Lower lobe of right lung (tissue), 2 donors: ENCODE results near the gene KIAA0753. TPM values are rescaled to one million over a fixed set of nuclear protein-coding genes. Genes with fewer than 3 reads are reported as not detected.
A peak's percentile ranks its signal among the peaks of the same experiment; 100 is the strongest.
"Not testable (repeated sequence)": the region's sequence is repeated elsewhere in the genome, so short reads cannot be mapped to it uniquely, and the experiment has no call there.

Experiments
- ATAC-seq, 2 donors: fragments of 200-7000 bp; cut with Tn5 transposase; one replicate each; pipeline ENCODE4 v1.9.1; 2020 to 2022; ENCODE audit warnings: mild to moderate bottlenecking in 2 of 2, moderate library complexity in 2 of 2
- DNase-seq: peaks from one replicate; pipeline ENCODE4 v3.0.0-alpha.2; 2020
- H3K27ac ChIP-seq: fragments of 200-600 bp; one replicate; pipeline ENCODE4 v1.8.0; 2022
- H3K27me3 ChIP-seq: fragments of 200-600 bp; one replicate; pipeline ENCODE4 v1.8.0; 2022; ENCODE audit warnings: low read depth
- H3K36me3 ChIP-seq: fragments of 200-600 bp; one replicate; pipeline ENCODE4 v1.8.0; 2022; ENCODE audit warnings: mild to moderate bottlenecking
- H3K4me1 ChIP-seq: fragments of 200-600 bp; one replicate; pipeline ENCODE4 v1.8.0; 2022
- H3K4me3 ChIP-seq: fragments of 200-600 bp; one replicate; pipeline ENCODE4 v1.8.0; 2022; ENCODE audit warnings: mild to moderate bottlenecking
- H3K9me3 ChIP-seq: fragments of 200-600 bp; one replicate; pipeline ENCODE4 v1.8.0; 2022
- intact Hi-C: fragments of 100-400 bp; cut with DNase I; formaldehyde crosslinking; loops from one replicate; pipeline ENCODE4 v1.11.0; 2022
- total RNA-seq: library from RNA; stranded (reverse); fragmentation: NEBNext Ultra II Directional; extraction: Animal tissue kit (Norgen Biotek cat#: 25700); gene quantifications from one replicate; pipeline ENCODE4 v1.2.1, GENCODE V29; 2021
- TF ChIP-seq, protein P1 (sequence below): fragments of 200-600 bp; IDR thresholded peaks from one replicate; pipeline ENCODE4 v1.8.0; 2022; ENCODE audit warnings: antibody characterized with exemption, mild to moderate bottlenecking
- donor health status: DM: no; HTN: yes; CAD: no; lungs with severe emphysema.

The KIAA0753 gene
- total RNA-seq, 1 donor from 2014 or later = 20.0 TPM

DNA sequence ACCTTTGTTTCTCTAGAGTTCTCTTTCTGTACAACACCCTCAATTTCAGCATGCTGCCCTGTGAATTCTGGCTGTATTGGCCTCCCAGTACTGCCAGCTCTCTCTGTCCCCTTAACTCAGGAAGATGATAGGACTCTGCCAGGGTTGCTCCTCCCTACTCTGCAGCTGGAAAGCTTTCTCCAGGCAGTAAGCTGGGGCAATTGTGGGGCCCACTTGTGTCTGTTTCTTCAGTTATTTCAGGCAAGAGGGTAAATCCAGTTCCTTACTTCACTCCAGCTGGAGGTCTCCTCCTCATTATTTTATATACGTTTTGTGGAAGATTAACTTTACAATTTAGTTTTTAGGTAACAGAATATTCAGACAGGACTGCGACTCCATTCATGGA lies 20.9 kb upstream of the KIAA0753 start:
- intact Hi-C loops = no loop called here
- H3K36me3 ChIP-seq = no peaks in the 10 kb centered on the region
- ATAC-seq (no peak), DNase-seq (no peak)
- peaks cover 14% of the 10 kb centered on the region for H3K27me3 ChIP-seq
- no peaks in the 10 kb centered on the region for H3K4me1 ChIP-seq
- TF ChIP-seq, protein P1, sequence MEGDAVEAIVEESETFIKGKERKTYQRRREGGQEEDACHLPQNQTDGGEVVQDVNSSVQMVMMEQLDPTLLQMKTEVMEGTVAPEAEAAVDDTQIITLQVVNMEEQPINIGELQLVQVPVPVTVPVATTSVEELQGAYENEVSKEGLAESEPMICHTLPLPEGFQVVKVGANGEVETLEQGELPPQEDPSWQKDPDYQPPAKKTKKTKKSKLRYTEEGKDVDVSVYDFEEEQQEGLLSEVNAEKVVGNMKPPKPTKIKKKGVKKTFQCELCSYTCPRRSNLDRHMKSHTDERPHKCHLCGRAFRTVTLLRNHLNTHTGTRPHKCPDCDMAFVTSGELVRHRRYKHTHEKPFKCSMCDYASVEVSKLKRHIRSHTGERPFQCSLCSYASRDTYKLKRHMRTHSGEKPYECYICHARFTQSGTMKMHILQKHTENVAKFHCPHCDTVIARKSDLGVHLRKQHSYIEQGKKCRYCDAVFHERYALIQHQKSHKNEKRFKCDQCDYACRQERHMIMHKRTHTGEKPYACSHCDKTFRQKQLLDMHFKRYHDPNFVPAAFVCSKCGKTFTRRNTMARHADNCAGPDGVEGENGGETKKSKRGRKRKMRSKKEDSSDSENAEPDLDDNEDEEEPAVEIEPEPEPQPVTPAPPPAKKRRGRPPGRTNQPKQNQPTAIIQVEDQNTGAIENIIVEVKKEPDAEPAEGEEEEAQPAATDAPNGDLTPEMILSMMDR = no peak
- no peak overlapping the region for H3K4me3 ChIP-seq
- H3K9me3 ChIP-seq = no peaks in the 10 kb centered on the region
- no peak overlapping the region for H3K27ac ChIP-seq

DNA sequence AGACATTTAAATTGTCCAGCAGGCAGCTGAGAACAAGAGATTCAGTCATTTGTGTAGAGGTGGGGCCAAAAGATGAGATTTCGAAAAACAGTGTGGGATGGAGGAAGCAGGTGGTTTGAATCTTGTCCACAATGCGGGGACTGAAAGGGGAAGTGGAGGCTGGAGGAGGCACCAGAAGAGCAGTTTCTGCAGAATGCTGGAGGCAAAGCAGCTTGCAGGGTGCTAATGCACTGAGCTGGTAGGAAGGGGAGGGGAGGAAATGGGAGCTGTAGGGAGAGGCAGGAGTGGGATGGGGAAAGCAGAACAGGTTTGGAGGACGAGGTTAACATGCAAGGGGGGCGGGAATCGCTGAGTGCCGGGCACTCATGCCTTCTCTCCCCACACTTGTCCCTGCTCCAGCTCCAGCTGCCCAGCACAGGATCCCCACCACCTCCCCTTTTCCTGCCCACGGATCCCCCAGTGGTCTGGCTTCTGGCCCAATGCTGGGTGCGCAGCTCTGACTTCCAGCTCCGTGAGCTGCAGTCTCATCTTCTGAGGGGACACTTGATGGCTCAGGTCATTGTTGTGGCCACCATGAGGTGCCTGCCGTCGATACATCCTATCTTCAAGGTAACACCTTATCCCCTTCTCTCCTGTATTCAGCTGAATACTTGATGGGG lies 20.4 kb upstream of the KIAA0753 start:
- peaks cover 14% of the 10 kb centered on the region for H3K27me3 ChIP-seq
- H3K9me3 ChIP-seq = no peaks in the 10 kb centered on the region
- TF ChIP-seq, protein P1 = no peak
- H3K4me1 ChIP-seq = no peaks in the 10 kb centered on the region
- H3K36me3 ChIP-seq = no peaks in the 10 kb centered on the region
- no peak overlapping the region for H3K27ac ChIP-seq
- DNase-seq = no peak
- peak; percentile 51 to 62 for ATAC-seq
- intact Hi-C loops = no loop called here
- H3K4me3 ChIP-seq = no peak overlapping the region

DNA sequence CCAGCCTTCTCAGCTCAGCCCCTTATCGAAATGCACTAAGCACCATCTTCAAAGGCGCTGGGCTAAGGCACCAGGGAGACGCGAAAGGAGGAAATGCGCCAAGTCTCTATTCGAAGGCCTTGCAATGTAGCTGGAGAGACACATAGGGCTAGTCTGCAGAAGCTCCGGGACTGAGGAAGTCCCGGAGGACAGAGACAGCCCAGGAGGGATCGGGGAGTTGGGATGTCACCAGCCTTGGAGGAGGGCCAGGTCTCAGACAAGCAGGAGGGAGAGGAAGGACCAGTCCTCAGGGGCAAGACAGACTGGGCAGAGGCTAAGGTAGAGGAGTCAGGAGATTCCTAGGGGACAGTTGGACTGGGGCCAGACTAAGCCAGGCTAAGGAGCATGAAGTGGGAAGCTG lies 19.6 kb upstream of the KIAA0753 start:
- H3K4me3 ChIP-seq = no peak overlapping the region
- DNase-seq (no peak), ATAC-seq (peak; percentile 4 to 25)
- H3K36me3 ChIP-seq = no peaks in the 10 kb centered on the region
- no peak overlapping the region for H3K27ac ChIP-seq
- H3K4me1 ChIP-seq = no peaks in the 10 kb centered on the region
- TF ChIP-seq, protein P1 = no peak
- intact Hi-C loops = no loop called here
- peaks cover 17% of the 10 kb centered on the region for H3K27me3 ChIP-seq
- H3K9me3 ChIP-seq = no peaks in the 10 kb centered on the region

DNA sequence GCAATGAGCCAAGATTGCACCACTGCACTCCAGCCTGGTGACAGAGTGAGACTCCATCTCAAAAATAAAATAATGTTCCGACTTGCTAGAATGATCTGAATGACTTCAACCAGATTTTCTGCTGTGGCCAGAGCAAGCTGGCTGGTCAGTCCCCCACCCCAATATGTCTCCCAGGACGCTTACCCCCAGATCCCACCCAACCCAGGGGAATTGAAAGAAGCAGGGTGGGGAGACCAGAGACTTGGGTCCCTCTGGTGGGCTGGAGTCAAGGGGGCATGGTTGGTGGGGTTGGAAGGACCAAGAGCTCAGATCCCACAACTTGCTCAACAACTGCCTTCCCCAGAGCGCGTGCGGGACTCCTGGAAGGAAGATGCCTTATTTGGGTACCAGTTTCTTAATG lies 17.9 kb upstream of the KIAA0753 start:
- ATAC-seq, H3K4me1 ChIP-seq, H3K27ac ChIP-seq, H3K9me3 ChIP-seq, H3K4me3 ChIP-seq, DNase-seq, H3K36me3 ChIP-seq, intact Hi-C loops: not testable (repeated sequence)
- peaks cover 34% of the 10 kb centered on the region for H3K27me3 ChIP-seq

DNA sequence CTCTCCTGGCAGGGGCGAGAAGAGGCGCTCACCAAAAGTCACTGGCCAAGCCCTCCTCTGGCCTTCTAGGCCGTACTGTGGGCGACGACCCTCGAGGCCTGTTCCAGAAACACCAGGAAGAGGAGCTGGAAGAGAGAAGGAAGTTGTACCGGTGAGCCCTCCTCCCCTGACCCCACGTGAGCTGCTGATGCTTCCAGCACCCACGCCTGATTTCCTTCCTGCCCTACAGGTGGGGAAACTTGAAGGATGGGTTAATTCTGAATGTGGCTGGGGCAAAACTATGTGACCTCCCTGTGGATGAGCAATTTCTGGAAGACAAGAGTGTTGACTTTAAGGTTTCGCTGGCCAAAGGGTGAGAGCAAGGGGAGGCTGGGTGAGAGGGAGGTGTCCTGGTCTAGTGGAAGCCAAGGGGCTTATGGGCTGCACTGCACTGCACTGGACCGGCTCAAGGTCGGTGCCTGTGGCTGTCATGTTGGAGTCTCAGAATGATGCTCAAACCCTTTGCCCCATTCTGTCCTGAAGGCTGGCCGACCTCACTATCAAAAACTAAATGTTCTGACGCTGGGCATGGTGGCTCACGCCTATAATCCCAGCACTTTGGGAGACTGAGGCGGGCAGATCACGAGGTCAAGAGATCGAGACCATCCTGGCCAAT lies 17.2 kb upstream of the KIAA0753 start:
- H3K4me3 ChIP-seq = peak overlapping the region; percentile 37
- TF ChIP-seq, protein P1 = no peak
- H3K36me3 ChIP-seq = no peaks in the 10 kb centered on the region
- no peak for ATAC-seq
- peaks cover 15% of the 10 kb centered on the region for H3K4me1 ChIP-seq
- intact Hi-C loops = no loop called here
- no peak for DNase-seq
- H3K27ac ChIP-seq = no peak overlapping the region
- peaks cover 33% of the 10 kb centered on the region for H3K27me3 ChIP-seq
- H3K9me3 ChIP-seq = no peaks in the 10 kb centered on the region

DNA sequence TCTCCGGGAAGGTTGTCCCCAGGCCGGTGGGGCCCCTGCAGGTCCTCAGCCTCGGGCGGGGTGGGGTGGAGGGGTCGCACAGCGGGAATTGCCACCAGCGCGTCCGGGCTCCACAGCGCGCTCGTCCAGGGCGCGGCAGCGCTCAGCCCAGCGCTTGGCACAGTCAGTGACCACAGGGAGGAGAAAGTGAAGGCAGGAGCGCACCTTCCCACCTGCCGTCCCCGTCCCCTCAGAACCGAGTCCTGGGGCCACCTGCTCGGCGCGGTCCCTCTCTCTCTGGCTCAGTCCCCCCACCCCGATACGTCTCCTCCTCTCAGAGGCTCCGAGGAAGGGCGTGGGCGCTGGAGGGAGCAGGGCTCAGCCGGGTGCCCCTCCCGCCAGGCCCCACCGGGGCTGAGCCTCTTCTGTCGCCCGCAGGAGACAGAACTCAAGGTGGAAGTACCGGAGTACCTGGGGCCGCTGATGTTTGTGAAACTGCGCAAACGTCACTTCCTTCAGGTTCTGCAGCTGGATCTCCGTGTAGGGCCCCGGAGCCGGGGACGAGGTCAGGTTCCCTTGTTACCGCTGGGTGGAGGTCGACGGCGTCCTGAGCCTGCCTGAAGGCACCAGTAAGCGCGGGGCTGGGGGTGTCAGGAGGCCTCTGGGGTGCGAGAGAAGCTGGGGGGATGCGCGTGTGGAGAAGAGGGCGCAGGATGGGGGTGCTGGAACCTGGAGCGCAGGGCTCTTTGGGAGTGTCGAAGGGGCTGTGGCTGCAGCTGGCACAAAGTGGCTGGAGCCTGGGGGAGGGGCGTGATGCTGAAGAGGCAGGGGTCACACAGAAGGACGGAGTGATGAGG lies 16.5 kb upstream of the KIAA0753 start:
- H3K36me3 ChIP-seq, H3K9me3 ChIP-seq, H3K27ac ChIP-seq, DNase-seq, intact Hi-C loops: not testable (repeated sequence)
- peaks cover 31% of the 10 kb centered on the region for H3K27me3 ChIP-seq
- H3K4me3 ChIP-seq = peak overlapping the region; percentile 37
- peaks cover 23% of the 10 kb centered on the region for H3K4me1 ChIP-seq
- ATAC-seq = peak; percentile 42 to 60

DNA sequence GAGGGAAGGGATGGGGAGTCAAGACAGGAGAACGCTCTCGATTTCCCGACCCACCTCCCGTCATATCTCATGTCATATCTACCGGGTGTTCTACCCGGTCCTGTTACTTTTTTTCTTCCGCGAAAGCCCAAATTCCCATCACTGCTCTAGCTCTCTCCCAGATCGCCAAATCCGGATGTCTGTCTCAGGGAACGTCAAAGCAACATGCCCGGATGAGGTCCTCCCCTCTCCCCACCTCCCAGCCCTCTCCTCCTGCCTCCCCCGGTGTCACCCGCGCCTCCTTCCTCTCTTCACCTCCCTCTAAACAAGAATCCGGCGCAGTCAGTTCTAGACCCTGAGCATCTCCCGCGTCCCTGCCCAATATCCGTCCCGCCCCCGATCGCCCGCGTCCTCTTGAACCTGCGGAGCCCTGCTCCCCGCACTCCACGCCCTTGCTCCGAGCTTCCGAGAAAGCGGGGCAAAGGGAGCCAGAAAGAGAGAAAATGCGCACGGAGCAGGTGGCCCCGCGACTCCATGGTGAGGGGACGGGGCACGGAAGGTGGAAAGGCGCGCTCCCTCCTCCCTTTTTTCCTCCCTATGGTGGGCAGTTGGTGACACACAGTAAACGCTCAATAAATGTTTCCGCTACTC lies 15.3 kb upstream of the KIAA0753 start:
- H3K27ac ChIP-seq, H3K36me3 ChIP-seq, H3K9me3 ChIP-seq, H3K4me3 ChIP-seq, intact Hi-C loops, ATAC-seq, DNase-seq: not testable (repeated sequence)
- Histone ChIP-seq H3K27me3 (peaks cover 31% of the 10 kb centered on the region), H3K4me1 (peaks cover 29% of the 10 kb centered on the region)
